IMR-90 (cell line): Measurements from ENCODE around the gene ATP11A. TPM values are rescaled to one million over a fixed set of nuclear protein-coding genes. Genes with fewer than 3 reads are reported as not detected.

ENCODE experiments used
- ATAC-seq: fragments of 200-7000 bp; cut with Tn5 transposase; 2 replicates; pipeline ENCODE4 v1.9.1; 2020; ENCODE audit warnings: low read depth, mild to moderate bottlenecking, moderate library complexity
- BruUV-seq: library from RNA; stranded (reverse); fragments of 400-500 nt; replicated peaks from 2 replicates; lab custom pipeline; 2021; lab: Mats Ljungman, UMichigan
- CTCF ChIA-PET: fragments of 300-600 bp; formaldehyde crosslinking; extraction: SDS; loops from one replicate; lab custom pipeline; 2021; ENCODE audit warnings: antibody characterized with exemption; lab: Yijun Ruan, JAX
- POLR2A ChIA-PET: fragments of 300-600 bp; sonication (Branson Sonifier 250); formaldehyde crosslinking; loops from one replicate; lab custom pipeline; 2022; ENCODE audit warnings: antibody characterized with exemption; ENCODE audit not compliant: unreplicated experiment; lab: Charles Lee
- DNase-seq: peaks from one replicate; pipeline ENCODE4 v3.0.0; 2013
- H2AFZ ChIP-seq: replicated peaks from 2 replicates; pipeline ENCODE3; 2013; ENCODE audit warnings: low read length, mild to moderate bottlenecking; ENCODE audit not compliant: poor library complexity
- H2AK5ac ChIP-seq: 2 replicates; pipeline ENCODE4 v1.6.1; 2013; ENCODE audit warnings: low read depth, low read length, inconsistent platforms
- H2AK9ac ChIP-seq: replicated peaks from 2 replicates; pipeline ENCODE3; 2013; ENCODE audit warnings: mild to moderate bottlenecking, low read depth, low read length, moderate library complexity; ENCODE audit not compliant: poor library complexity
- H2BK120ac ChIP-seq: 2 replicates; pipeline ENCODE4 v1.6.1; 2013; ENCODE audit warnings: low read depth, low read length, inconsistent platforms
- H2BK15ac ChIP-seq: 3 replicates; pipeline ENCODE4 v1.6.1; 2013; ENCODE audit warnings: low read depth, low read length, inconsistent platforms
- H2BK20ac ChIP-seq: 2 replicates; pipeline ENCODE4 v1.6.1; 2013; ENCODE audit warnings: low read depth, mild to moderate bottlenecking, inconsistent platforms, low read length, moderate library complexity
- H2BK5ac ChIP-seq: 2 replicates; pipeline ENCODE4 v1.6.1; 2013; ENCODE audit warnings: mild to moderate bottlenecking, low read depth, low read length, inconsistent platforms; ENCODE audit not compliant: poor library complexity, severe bottlenecking
- H3K14ac ChIP-seq: replicated peaks from 2 replicates; pipeline ENCODE4 v1.6.1; 2013; ENCODE audit warnings: low read depth, low read length, inconsistent platforms
- H3K18ac ChIP-seq: 2 replicates; pipeline ENCODE4 v1.6.1; 2013; ENCODE audit warnings: low read depth, low read length, control low read depth
- H3K23ac ChIP-seq: 2 replicates; pipeline ENCODE4 v1.6.1; 2013; ENCODE audit warnings: low read depth, low read length, inconsistent platforms
- H3K27ac ChIP-seq: 2 replicates; pipeline ENCODE4 v1.5.1; 2013; ENCODE audit warnings: mild to moderate bottlenecking, control low read depth, low read length; ENCODE audit not compliant: insufficient read depth
- H3K27me3 ChIP-seq: 2 replicates; pipeline ENCODE4 v1.6.1; 2013; ENCODE audit warnings: low read length; ENCODE audit not compliant: control insufficient read depth, insufficient read depth
- H3K36me3 ChIP-seq: 2 replicates; pipeline ENCODE4 v1.6.1; 2013; ENCODE audit warnings: low read length, mixed read lengths; ENCODE audit not compliant: control insufficient read depth, insufficient read depth
- H3K4ac ChIP-seq: 2 replicates; pipeline ENCODE4 v1.6.1; 2013; ENCODE audit warnings: low read depth, low read length, inconsistent platforms
- H3K4me1 ChIP-seq: 2 replicates; pipeline ENCODE4 v1.6.1; 2013; ENCODE audit warnings: low read length, mixed read lengths; ENCODE audit not compliant: control insufficient read depth, insufficient read depth
- H3K4me2 ChIP-seq: 2 replicates; pipeline ENCODE4 v1.6.1; 2013; ENCODE audit warnings: low read depth, mild to moderate bottlenecking, control low read depth, low read length, moderate library complexity
- H3K4me3 ChIP-seq: 2 replicates; pipeline ENCODE4 v1.5.1; 2013; ENCODE audit warnings: low read depth, mild to moderate bottlenecking, control low read depth, low read length, moderate library complexity; ENCODE audit not compliant: insufficient read depth
- H3K56ac ChIP-seq: 2 replicates; pipeline ENCODE4 v1.6.1; 2013; ENCODE audit warnings: low read length, inconsistent platforms; ENCODE audit not compliant: insufficient read depth; ENCODE audit errors: extremely low read depth
- H3K79me1 ChIP-seq, 2 experiments: 2 replicates each; pipeline ENCODE4 v1.6.1; 2013; ENCODE audit warnings: low read length in 2 of 2, inconsistent platforms in 1 of 2, low read depth in 1 of 2
- H3K9ac ChIP-seq: 2 replicates; pipeline ENCODE4 v1.6.1; 2013; ENCODE audit warnings: low read depth, low read length, control low read depth
- H3K9me1 ChIP-seq: 2 replicates; pipeline ENCODE4 v1.6.1; 2013; ENCODE audit warnings: low read length, inconsistent platforms; ENCODE audit not compliant: insufficient read depth
- H3K9me3 ChIP-seq: 2 replicates; pipeline ENCODE4 v1.6.1; 2013; ENCODE audit warnings: low read length; ENCODE audit not compliant: control insufficient read depth, insufficient read depth
- H4K20me1 ChIP-seq: 2 replicates; pipeline ENCODE4 v1.6.1; 2013; ENCODE audit warnings: low read length, inconsistent platforms; ENCODE audit not compliant: insufficient read depth
- H4K5ac ChIP-seq: 2 replicates; pipeline ENCODE4 v1.6.1; 2013; ENCODE audit warnings: mild to moderate bottlenecking, low read depth, low read length, control low read depth
- H4K8ac ChIP-seq, 2 experiments: 2 replicates each; pipeline ENCODE4 v1.6.1; 2013; ENCODE audit warnings: low read depth in 2 of 2, low read length in 2 of 2, control low read depth in 1 of 2, inconsistent platforms in 1 of 2
- H4K91ac ChIP-seq: 2 replicates; pipeline ENCODE4 v1.6.1; 2013; ENCODE audit warnings: low read depth, low read length, inconsistent platforms; ENCODE audit not compliant: insufficient read depth
- CEBPB ChIP-seq: IDR thresholded peaks from 2 replicates; pipeline ENCODE4 v1.6.1; 2012; ENCODE audit warnings: low read depth, low read length, improper control_type of control experiment
- CHD1 ChIP-seq: IDR thresholded peaks from 2 replicates; pipeline ENCODE4 v1.6.1; 2012; ENCODE audit warnings: low read depth, low read length, improper control_type of control experiment
- MAFK ChIP-seq: IDR thresholded peaks from 2 replicates; pipeline ENCODE4 v1.6.1; 2012; ENCODE audit warnings: low read depth, low read length, improper control_type of control experiment
- MAZ ChIP-seq: IDR thresholded peaks from 2 replicates; pipeline ENCODE4 v1.6.1; 2012; ENCODE audit warnings: low read depth, mild to moderate bottlenecking, low read length, improper control_type of control experiment, moderate library complexity, borderline replicate concordance
- RFX5 ChIP-seq: IDR thresholded peaks from 2 replicates; pipeline ENCODE4 v1.8.0; 2012; ENCODE audit warnings: low read depth, mild to moderate bottlenecking, low read length, moderate library complexity
- WGBS, 2 experiments: methylation state at CpG; one replicate each; pipeline versions ENCODE4 v1.1.5 to v1.1.7; 2013; ENCODE audit warnings: missing lambda C conversion rate in 2 of 2; ENCODE audit not compliant: insufficient read length in 1 of 2; ENCODE audit errors: extremely low coverage in 2 of 2; 5-methylcytosine and 5-hydroxymethylcytosine counted together
- dilution Hi-C: fragments of 300-500 bp; cut with HindIII; formaldehyde crosslinking; loops from one replicate; pipeline ENCODE4 v1.14.3; 2018; ENCODE audit warnings: low sequenced_read_pairs; ENCODE audit not compliant: unreplicated experiment
- in situ Hi-C: fragments of 300-500 bp; cut with MboI; formaldehyde crosslinking; loops from 3 replicates; pipeline ENCODE4 v1.14.3; 2019; ENCODE audit warnings: low sequenced_read_pairs, inconsistent platforms, mixed read lengths
- intact Hi-C: fragments of 100-400 bp; cut with micrococcal nuclease; formaldehyde crosslinking; loops from 2 replicates; pipeline ENCODE4 v1.10.0; 2022
- polyA plus RNA-seq, 3 experiments: library from polyadenylated mRNA; depleted of rRNA; stranded (reverse); fragments of >200 nt; gene quantifications; 2 replicates each; pipeline ENCODE4 v1.2.3, GENCODE V29; 2012; ENCODE audit warnings: low replicate concordance in 1 of 3
- total RNA-seq: library from RNA; depleted of rRNA; stranded (reverse); fragments of >200 nt; gene quantifications from 2 replicates; pipeline ENCODE4 v1.2.3, GENCODE V29; 2012

Gene ATP11A
- total and polyA plus RNA-seq, 2 of the 4 experiments (the other 2 are of a cell fraction): 8.4 to 12.0 TPM

GRCh38 chr13:112807653-112808376 lies 118.0 kb downstream of the ATP11A start:
- dilution Hi-C loops: no loop called here
- Histone ChIP-seq H2AK9ac (no peak overlapping the region), H3K18ac (no peak overlapping the region), H2AK5ac (no peak overlapping the region), H3K9me3 (no peaks in the 10 kb centered on the region), H2AFZ (no peak overlapping the region), H3K9ac (no peak overlapping the region), H2BK120ac (no peak overlapping the region), H3K4me1 (peaks cover 2% of the 10 kb centered on the region; the same call in 1 of the 2 replicates), H2BK20ac (no peak overlapping the region), H3K23ac (no peak overlapping the region), H2BK5ac (no peak overlapping the region), H3K4ac (no peak overlapping the region), H3K9me1 (peaks cover 4% of the 10 kb centered on the region; the same call in 1 of the 2 replicates), H3K27me3 (no peaks in the 10 kb centered on the region), H3K56ac (no peak overlapping the region), H3K14ac (no peak overlapping the region), H4K8ac (no peak overlapping the region), H2BK15ac (no peak overlapping the region), H4K20me1 (no peaks in the 10 kb centered on the region), H3K4me3 (no peak overlapping the region), H3K79me1 (no peaks in the 10 kb centered on the region), H4K91ac (no peak overlapping the region), H3K4me2 (no peak overlapping the region), H3K36me3 (peaks cover 8% of the 10 kb centered on the region; the same call in 1 of the 2 replicates), H4K5ac (no peak overlapping the region), H3K27ac (no peak overlapping the region)
- CTCF ChIA-PET: no interaction called here
- TF ChIP-seq MAFK (no peak), MAZ (no peak), CEBPB (no peak), CHD1 (no peak), RFX5 (no peak)
- POLR2A ChIA-PET: no interaction called here
- ATAC-seq (no peak), DNase-seq (no peak)
- WGBS, 2 experiments: 96% methylated on average over 5 of the region's 24 CpGs; no CpG with 5 or more reads in 1 of the 2 experiments
- in situ Hi-C loops: no loop called here
- no TSS peak for BruUV-seq
- intact Hi-C loops: no loop called here
